ENCODE measurements around the gene MOSMO. TPM values are rescaled to one million over a fixed set of nuclear protein-coding genes. Genes with fewer than 3 reads are reported as not detected.
"Not testable (repeated sequence)": the region's sequence is repeated elsewhere in the genome, so short reads cannot be mapped to it uniquely, and the experiment has no call there.

MOSMO gene
- polyA plus RNA-seq, 1 experiment, result 7.3 TPM

DNA sequence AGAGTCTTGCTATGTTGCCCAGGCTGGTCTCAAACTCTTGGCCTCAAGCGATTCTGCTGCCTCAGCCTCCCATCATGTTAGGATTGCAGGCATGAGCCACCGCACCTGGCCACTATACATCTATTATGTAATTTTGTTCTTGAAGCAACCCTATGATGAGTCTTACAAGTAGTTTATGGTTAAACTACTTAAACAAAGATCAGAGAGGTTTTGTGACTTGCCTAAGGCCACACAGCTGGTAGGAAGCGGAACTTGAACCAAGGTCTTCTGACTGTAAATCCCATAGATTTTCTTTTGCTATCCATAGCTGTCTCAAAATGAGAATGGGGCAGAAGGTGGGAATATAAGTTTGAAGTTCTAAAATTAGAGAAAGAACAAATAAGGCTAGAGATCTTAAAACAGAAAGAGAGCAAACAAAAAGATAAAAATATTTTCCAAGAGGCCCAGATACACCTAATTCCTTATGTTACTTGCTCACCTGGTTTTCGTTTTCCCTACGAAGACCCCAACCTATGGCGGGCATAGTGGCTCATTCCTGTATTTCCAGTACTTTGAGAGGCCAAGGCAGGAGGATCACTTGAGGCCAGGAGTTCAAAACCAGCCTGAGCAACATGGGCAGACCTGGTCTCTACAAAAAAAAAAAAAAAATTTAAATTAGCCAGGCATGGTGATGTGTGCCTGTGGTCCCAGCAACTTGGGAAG is 116.8 kb downstream of the MOSMO start:
- CTCF ChIA-PET, result no interaction called here
- no peaks in the 10 kb centered on the region for H3K36me3 ChIP-seq (ENCODE audit: control insufficient read depth, insufficient read depth, low read length)
- POLR2A ChIA-PET, result no interaction called here

DNA sequence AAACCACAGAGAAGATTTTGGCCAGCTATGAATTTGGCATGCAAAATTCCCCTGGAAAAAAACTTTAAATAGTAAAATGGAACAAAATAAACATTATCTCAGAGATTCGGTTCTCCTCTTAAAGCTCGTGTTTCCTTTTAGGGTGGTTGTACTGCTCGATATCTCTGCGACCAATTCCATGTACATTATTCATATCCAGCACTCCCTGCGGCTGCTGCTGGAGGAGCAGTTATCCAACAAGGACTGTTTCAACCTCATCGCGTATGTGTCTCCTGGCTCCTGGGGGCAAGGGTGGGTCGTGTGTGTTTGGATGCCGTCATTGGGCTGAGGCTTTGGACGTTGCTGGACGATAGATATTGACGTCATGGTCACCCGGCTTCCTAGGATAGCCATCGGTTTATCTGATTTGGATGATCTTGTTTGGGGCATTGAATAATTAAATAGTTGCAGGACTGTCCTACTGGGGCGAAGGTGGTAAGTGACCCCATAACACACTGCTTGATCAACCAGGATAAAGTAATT is 118.2 kb downstream of the MOSMO start:
- no peaks in the 10 kb centered on the region for H3K36me3 ChIP-seq (ENCODE audit: control insufficient read depth, insufficient read depth, low read length)
- ChIA-PET POLR2A (no interaction called here), CTCF (no interaction called here)
- no peak overlapping the region for H3K4me3 ChIP-seq (ENCODE audit: low read depth, low read length)
- no peak for DNase-seq (ENCODE audit: low read depth)
- TF ChIP-seq, protein P1, sequence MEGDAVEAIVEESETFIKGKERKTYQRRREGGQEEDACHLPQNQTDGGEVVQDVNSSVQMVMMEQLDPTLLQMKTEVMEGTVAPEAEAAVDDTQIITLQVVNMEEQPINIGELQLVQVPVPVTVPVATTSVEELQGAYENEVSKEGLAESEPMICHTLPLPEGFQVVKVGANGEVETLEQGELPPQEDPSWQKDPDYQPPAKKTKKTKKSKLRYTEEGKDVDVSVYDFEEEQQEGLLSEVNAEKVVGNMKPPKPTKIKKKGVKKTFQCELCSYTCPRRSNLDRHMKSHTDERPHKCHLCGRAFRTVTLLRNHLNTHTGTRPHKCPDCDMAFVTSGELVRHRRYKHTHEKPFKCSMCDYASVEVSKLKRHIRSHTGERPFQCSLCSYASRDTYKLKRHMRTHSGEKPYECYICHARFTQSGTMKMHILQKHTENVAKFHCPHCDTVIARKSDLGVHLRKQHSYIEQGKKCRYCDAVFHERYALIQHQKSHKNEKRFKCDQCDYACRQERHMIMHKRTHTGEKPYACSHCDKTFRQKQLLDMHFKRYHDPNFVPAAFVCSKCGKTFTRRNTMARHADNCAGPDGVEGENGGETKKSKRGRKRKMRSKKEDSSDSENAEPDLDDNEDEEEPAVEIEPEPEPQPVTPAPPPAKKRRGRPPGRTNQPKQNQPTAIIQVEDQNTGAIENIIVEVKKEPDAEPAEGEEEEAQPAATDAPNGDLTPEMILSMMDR (IDR thresholded peaks at IDR 0.05; ENCODE audit: insufficient read depth, low read depth, low read length), result no peak
- H3K27me3 ChIP-seq (ENCODE audit: control insufficient read depth, insufficient read depth, low read length), result no peaks in the 10 kb centered on the region

More for the DNA sequence above, 116.8 kb downstream of the MOSMO start:
- TF ChIP-seq, protein P1 (IDR thresholded peaks at IDR 0.05; ENCODE audit: insufficient read depth, low read depth, low read length), result no peak
- H3K4me3 ChIP-seq (ENCODE audit: low read depth, low read length), result no peak overlapping the region
- 0 out of 2 replicates have a peak, but pooled peaks cover 1% of the 10 kb centered on the region for H3K27me3 ChIP-seq (ENCODE audit: control insufficient read depth, insufficient read depth, low read length)
- no peak for DNase-seq (ENCODE audit: low read depth)

DNA sequence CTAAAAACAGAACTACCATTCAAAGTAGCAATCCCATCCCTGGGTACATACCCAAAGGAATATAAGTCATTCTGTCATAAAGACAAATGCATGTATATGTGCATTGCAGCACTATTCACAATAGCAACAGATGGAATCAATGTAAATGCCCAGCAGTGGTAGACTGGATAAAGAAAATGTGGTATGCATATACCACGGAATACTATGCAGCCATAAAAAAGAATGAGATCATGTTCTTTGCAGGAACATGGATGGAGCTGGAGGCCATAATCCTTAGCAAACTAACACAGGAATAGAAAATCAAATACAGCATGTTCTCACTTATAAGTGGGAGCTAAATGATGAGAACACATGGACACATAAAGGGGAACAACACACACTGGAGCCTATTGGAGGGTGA is 120.6 kb downstream of the MOSMO start:
- POLR2A ChIA-PET; H3K27me3 ChIP-seq (ENCODE audit: control insufficient read depth, insufficient read depth, low read length); H3K4me3 ChIP-seq (ENCODE audit: low read depth, low read length); H3K36me3 ChIP-seq (ENCODE audit: control insufficient read depth, insufficient read depth, low read length); DNase-seq (ENCODE audit: low read depth): not testable (repeated sequence)
- CTCF ChIA-PET, result interaction anchor here (1.0 kb wide), 1 partner anchor 13 kb away, joined by 3 read pairs; no protein-coding TSS in a partner anchor

DNA sequence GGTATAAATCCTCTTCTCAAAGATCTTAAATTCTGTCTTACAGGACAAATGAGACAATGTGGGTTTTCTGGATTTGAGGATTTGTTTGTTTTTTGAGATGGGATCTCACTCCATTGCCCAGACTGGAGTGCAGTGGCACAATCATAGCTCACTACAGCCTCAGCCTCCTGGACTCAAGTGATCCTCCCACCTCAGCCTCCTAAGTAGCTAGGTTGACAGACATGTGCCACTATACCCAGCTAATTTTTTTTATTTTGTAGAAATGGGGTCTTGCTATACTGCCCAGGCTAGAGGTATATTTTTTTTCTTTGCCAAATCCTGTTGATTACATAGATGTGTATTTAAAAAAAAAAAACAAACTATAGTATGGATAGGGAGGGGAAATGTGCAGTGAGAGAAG is 122.6 kb downstream of the MOSMO start:
- DNase-seq (ENCODE audit: low read depth), result no peak
- no peaks in the 10 kb centered on the region for H3K27me3 ChIP-seq (ENCODE audit: control insufficient read depth, insufficient read depth, low read length)
- H3K4me3 ChIP-seq (ENCODE audit: low read depth, low read length), result no peak overlapping the region
- no peaks in the 10 kb centered on the region for H3K36me3 ChIP-seq (ENCODE audit: control insufficient read depth, insufficient read depth, low read length)
- CTCF ChIA-PET, result interaction anchor here (1.3 kb wide), 1 partner anchor 53 kb away, joined by 4 read pairs; no protein-coding TSS in a partner anchor
- POLR2A ChIA-PET, result no interaction called here
- TF ChIP-seq, protein P1 (IDR thresholded peaks at IDR 0.05; ENCODE audit: insufficient read depth, low read depth, low read length), result no peak

DNA sequence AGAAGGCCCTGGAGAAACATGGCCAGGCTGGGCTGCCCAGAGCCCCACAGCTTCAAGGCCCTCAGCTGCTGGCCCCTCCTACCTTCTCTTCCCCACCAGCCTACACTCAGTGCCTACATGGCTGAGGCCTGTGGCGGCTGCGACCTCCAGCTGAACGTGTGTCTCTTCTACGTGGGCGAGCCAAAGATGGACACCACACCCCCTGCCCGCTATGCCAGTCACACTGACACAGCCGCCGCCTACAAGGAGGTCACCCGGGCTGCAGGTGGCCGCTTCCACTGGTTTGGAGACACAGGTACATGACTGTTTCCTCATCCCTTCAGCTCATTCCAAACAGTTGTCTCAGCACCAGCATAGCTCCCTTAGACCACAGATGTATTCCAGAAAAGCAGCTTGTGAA is 124.9 kb downstream of the MOSMO start:
- TF ChIP-seq, protein P1 (IDR thresholded peaks at IDR 0.05; ENCODE audit: insufficient read depth, low read depth, low read length), result no peak
- no peaks in the 10 kb centered on the region for H3K36me3 ChIP-seq (ENCODE audit: control insufficient read depth, insufficient read depth, low read length)
- H3K4me3 ChIP-seq (ENCODE audit: low read depth, low read length), result no peak overlapping the region
- DNase-seq (ENCODE audit: low read depth), result no peak
- ChIA-PET POLR2A (no interaction called here), CTCF (interaction anchor here (1.2 to 1.4 kb wide), 2 partner anchors 9 to 27 kb away, joined by 3 to 4 read pairs; no protein-coding TSS in a partner anchor)
- H3K27me3 ChIP-seq (ENCODE audit: control insufficient read depth, insufficient read depth, low read length), result peaks cover 2% of the 10 kb centered on the region

Other genes starting within 250 kb of the MOSMO start
- gene NPIPB4, start 150.4 kb upstream of the MOSMO start, polyA plus RNA-seq (2011; rRNA removed), result 9.6 and 12.6 TPM in 2 replicates
- gene UQCRC2, start 54.8 kb upstream of the MOSMO start, polyA plus RNA-seq (2011; rRNA removed), result 177 and 181 TPM in 2 replicates
- not detected in 2 replicates for gene PDZD9, start 7.0 kb upstream of the MOSMO start, polyA plus RNA-seq (2011; rRNA removed)
- gene VWA3A, start 84.4 kb downstream of the MOSMO start, polyA plus RNA-seq (2011; rRNA removed), result 0.02 and 0.15 TPM in 2 replicates
- gene SDR42E2, start 154.4 kb downstream of the MOSMO start, polyA plus RNA-seq (2011; rRNA removed), result not detected in 2 replicates
- 8.7 and 10.9 TPM in 2 replicates for gene EEF2K, start 198.2 kb downstream of the MOSMO start, polyA plus RNA-seq (2011; rRNA removed)

Data from BJ (cell line).